ENCODE measurements around the gene ANKHD1. TPM values are rescaled to one million over a fixed set of nuclear protein-coding genes. Genes with fewer than 3 reads are reported as not detected.

The ANKHD1 gene
- total and polyA plus RNA-seq, 11 donors: 41.4 to 78.8 (median 58.1) TPM

- H3K4me1 ChIP-seq: no peaks in the 10 kb centered on the region
- no peaks in the 10 kb centered on the region for H3K27me3 ChIP-seq
- no peaks in the 10 kb centered on the region for H3K9me3 ChIP-seq
- WGBS, 4 donors: 95 to 100% (median 99%) methylated on average over 1 of the region's 1 CpG
- TF ChIP-seq POLR2A (IDR thresholded peaks at IDR 0.05) (no peak), CTCF (IDR thresholded peaks at IDR 0.05) (no peak)
- intact Hi-C loops (cut with DNase I): no loop called here
- H3K36me3 ChIP-seq: peaks cover 0 to 87% (median 45%) of the 10 kb centered on the region in 9 donors
- DNase-seq (no peak), ATAC-seq (no peak)
- H3K4me3 ChIP-seq: no peak overlapping the region
- H3K27ac ChIP-seq: no peak overlapping the region
Measured at GRCh38 chr5:140498591-140498990, 97.0 kb downstream of the ANKHD1 start.

- 90 to 97% (median 94%) methylated on average over 2 of the region's 2 CpGs for WGBS, 4 donors
- Histone ChIP-seq H3K4me1 (no peaks in the 10 kb centered on the region), H3K4me3 (no peak overlapping the region), H3K27ac (no peak overlapping the region), H3K27me3 (no peaks in the 10 kb centered on the region), H3K36me3 (peaks cover 0 to 90% (median 51%) of the 10 kb centered on the region in 9 donors), H3K9me3 (no peaks in the 10 kb centered on the region)
- ATAC-seq (no peak), DNase-seq (no peak)
- TF ChIP-seq CTCF (IDR thresholded peaks at IDR 0.05): no peak
- TF ChIP-seq POLR2A (IDR thresholded peaks at IDR 0.05): no peak
- intact Hi-C loops (cut with DNase I): no loop called here
Measured at GRCh38 chr5:140502834-140503233, 101.2 kb downstream of the ANKHD1 start.

- no peaks in the 10 kb centered on the region for H3K9me3 ChIP-seq
- intact Hi-C loops (cut with DNase I): loop anchor here in 1 of 10 donors (5.0 kb wide), 1 partner anchor 63 kb away; no protein-coding TSS in a partner anchor
- H3K27me3 ChIP-seq: no peaks in the 10 kb centered on the region
- no peak overlapping the region for H3K4me3 ChIP-seq
- DNase-seq (no peak), ATAC-seq (no peak)
- TF ChIP-seq POLR2A (IDR thresholded peaks at IDR 0.05) (no peak), CTCF (IDR thresholded peaks at IDR 0.05) (no peak)
- no peaks in the 10 kb centered on the region for H3K4me1 ChIP-seq
- H3K27ac ChIP-seq: no peak overlapping the region
- 38 to 48% (median 47%) methylated on average over 4 of the region's 4 CpGs for WGBS, 4 donors
- H3K36me3 ChIP-seq: peaks cover 0 to 100% (median 98%) of the 10 kb centered on the region in 9 donors
Measured at GRCh38 chr5:140509898-140510297, 108.3 kb downstream of the ANKHD1 start.

- 97% methylated on average over 2 of the region's 2 CpGs for WGBS, 4 donors
- DNase-seq: no peak
- Histone ChIP-seq H3K27ac (no peak overlapping the region), H3K36me3 (peaks cover 0 to 79% (median 78%) of the 10 kb centered on the region in 9 donors), H3K9me3 (no peaks in the 10 kb centered on the region), H3K4me3 (no peak overlapping the region), H3K4me1 (no peaks in the 10 kb centered on the region), H3K27me3 (no peaks in the 10 kb centered on the region)
- no peak for ATAC-seq
- TF ChIP-seq POLR2A (IDR thresholded peaks at IDR 0.05) (no peak), CTCF (IDR thresholded peaks at IDR 0.05) (no peak)
- intact Hi-C loops (cut with DNase I): loop anchor here in 1 of 10 donors (5.0 kb wide), 1 partner anchor 66 kb away; no protein-coding TSS in a partner anchor
Measured at GRCh38 chr5:140513124-140513523, 111.5 kb downstream of the ANKHD1 start.

Measured in heart left ventricle (tissue), 16 donors.